CD4-positive, alpha-beta T cell treated with Interleukin-21 for 1 hour (primary cell): ENCODE results near the gene IQSEC1.
A peak's percentile ranks its signal among the peaks of the same experiment; 100 is the strongest.

Experiments used
- DNase-seq: peaks from one replicate; pipeline ENCODE4 v3.0.0-alpha.2; 2020

The IQSEC1 gene

GRCh38 chr3:12995389-12996180 is 77.6 kb downstream of the IQSEC1 start:
- DNase-seq, result no peak

- peak; percentile 87 for DNase-seq
Observed at GRCh38 chr3:12994607-12995388, 78.4 kb downstream of the IQSEC1 start.

- DNase-seq, result no peak
Observed at GRCh38 chr3:12994357-12994606, 78.9 kb downstream of the IQSEC1 start.

DNA sequence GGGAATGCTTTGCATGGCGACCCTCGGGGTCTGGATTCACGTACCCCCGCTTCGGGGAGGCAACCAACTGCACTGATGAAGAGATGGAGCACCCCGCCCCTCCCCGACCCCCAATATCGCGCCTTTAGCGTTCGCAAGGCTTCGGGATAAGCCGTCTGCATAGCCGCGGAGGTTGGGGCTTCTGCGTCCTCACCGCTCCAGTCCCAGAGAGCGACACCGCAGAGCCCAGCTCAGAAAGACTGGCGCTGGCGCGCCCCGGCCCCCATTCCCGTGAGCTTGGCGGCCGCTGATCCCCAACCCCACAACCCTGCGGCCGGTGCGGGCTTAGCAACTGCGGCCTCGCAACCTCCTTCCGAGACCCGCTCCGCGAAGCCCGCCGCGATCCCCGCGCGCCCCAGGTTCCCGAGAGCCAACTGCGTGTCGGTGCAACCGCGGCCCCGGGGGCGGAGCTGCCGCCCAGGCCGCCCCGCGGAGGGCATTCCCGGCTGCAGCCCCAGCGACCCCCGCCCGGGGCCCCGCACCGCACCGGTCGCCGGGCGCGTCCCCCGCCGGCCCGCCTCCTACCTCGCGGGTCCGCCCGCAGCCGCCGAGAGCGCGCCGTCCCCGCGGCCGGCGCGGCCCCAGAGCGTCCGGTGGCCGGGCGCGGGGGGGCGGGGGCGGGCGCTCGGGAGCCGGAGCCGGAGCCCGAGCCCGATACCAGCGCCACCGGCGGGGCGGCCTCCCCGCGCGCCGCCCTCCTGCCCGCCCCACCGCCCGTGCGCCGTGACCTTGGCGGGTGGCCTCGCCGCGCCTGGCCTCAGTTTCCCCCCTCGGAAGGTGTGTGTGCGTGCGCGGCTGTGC is 79.5 kb downstream of the IQSEC1 start:
- peak; percentile 29 for DNase-seq

DNA sequence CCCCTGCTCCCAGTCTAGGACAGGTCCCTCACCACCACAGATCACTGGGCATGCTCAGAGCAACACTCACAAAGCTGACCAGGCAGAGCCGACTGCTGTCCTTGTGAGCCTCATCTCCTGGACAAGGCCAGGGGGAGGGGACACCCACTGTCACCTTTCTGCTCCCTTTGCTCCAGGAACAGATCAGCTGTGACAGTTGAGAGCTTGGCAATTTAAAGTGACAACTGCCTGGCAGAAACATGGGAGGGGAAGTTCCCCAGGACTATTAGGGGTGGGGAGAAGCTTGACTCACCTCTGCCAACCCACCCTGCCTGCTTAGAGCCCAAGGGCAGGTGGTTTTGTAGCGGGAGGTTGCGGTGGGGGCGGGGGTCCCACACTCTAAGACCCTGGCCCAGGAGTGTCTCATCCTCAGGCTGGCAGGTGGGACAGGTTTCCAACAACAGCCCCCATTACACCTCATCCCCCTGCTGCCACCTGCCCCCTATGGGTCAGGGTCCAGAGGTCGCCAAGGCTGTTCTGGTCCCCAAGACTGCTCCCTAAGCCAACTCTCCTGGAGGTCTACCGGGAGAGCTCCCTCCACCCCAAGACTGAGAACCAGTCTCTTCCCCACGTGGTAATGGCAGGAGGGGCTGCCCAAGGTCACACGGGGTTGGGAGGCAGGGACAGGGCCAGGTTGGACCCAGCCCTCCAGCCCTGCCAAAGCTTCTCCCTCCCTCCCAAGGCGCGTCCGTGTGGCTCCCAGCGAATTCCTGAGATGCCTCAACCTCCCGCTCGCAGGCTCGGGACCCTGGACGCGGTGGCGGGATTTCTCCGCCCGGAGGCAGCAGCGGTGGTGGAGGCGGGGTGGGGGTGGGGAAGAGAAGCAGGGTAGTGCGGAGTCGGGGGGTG is 80.4 kb downstream of the IQSEC1 start:
- no peak for DNase-seq

DNA sequence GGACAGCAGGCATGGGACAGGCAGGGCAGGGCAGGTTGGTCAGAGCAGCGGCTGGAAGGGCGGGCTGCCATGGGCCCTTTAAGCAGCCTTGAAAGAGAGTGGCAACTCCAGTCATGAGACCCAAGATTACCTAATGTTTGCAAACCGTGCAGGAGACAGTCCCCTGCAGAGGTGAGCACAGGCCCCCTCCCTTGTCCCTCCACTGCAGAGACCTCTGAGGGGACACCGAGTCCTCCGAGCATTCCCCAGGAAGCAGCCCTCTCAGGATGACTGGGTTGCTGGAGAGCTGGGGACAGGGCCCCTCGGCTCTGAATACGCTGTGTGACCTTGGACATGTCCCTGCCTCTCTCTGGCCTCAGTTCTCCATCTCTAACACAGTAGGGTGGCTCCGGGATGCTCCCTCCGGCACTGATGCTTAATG is 81.4 kb downstream of the IQSEC1 start:
- DNase-seq, result no peak

DNA sequence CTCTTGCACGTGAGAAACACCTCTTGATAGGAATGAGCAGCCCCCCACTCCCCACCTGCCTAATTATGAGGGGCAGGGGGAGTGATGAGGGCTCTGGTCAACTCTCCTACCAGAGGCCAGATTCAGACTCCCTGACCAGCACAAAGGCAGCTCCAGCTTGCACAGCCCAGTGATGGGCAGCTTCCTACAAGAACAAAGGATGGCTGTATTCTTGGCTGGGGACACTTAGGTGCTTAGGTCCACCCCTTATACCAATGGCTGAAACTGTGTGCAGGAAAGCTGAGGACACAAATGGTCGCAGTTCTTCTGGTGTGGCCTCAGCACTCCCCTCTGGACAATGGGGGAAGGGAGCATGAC is 81.8 kb downstream of the IQSEC1 start:
- DNase-seq, result no peak

GRCh38 chr3:12990781-12991480 is 82.3 kb downstream of the IQSEC1 start:
- DNase-seq, result no peak

DNA sequence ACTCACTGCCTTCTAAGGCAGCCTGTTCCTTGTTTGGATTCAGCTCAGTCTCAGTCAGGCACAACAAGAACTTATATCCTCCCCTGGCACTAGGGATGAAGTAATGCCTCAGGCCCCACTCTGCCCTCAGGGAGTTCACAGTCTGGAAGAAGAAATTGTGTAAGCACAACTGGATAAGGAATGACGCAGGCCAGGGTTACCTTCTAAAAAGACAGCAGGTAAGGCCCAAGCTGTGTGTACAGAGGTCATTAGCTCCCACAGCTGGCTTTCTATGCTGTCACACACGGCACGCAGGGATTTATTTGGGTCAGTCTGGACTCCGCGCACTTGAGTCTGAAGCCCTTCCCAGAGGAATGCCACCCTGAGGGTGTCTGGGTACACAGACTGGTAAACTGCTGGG is 82.9 kb downstream of the IQSEC1 start:
- DNase-seq, result no peak

DNA sequence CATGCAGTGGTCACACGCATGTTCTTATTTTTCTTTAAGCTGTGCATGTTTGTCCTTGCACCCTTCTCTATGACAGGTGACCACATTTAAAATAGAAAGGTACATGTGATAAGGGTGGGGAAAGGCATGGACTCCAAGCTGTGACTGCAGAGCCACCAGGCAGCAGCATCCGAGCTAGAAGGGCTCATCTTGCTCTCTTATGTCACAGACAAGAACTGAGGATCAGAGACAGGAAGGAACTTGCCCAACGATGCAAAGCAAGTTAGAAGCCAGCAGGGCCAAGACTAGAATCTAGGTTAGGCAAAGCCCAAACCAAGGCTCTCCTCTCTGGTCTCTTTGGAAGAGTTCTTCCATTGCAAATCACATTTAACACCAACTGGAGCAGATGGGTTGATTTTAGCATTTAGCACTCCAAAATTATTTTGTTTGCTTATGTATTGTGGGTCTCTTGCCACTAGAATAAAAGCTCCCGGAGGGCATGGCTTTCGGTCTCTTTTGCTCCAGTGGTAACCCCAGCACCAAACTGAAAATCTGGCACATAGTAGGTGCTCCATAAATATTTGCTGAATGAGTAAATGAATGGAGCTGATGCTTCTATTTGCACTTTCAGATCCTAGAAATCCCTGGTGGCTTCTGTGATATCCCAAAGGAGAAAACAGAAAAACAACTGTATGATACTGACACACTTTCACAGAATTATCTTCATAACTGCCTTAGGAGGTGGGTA is 84.3 kb downstream of the IQSEC1 start:
- no peak for DNase-seq

GRCh38 chr3:12987602-12988001 is 85.6 kb downstream of the IQSEC1 start:
- DNase-seq, result no peak

DNA sequence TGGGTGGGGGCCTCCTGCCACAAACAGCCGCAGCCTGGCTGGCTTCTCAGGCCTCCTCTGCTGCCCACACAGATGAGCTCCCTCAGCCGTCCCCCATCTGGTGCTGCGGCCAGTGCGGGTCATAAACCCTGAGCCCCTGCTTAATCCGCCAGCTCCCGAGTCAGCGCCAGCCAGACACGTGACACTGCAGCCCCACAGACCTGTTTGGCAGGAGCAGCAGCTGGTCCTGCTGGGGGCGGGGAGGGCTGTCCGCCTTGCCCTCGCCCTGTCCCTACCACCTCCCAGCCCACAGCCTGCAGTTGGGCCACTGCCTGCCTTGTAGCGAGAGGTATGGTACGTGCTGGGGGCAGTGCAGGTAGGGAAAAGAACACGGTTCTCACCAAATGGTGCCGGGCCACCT is 86.2 kb downstream of the IQSEC1 start:
- DNase-seq, result no peak

GRCh38 chr3:12986521-12986920 is 86.7 kb downstream of the IQSEC1 start:
- DNase-seq, result no peak

DNA sequence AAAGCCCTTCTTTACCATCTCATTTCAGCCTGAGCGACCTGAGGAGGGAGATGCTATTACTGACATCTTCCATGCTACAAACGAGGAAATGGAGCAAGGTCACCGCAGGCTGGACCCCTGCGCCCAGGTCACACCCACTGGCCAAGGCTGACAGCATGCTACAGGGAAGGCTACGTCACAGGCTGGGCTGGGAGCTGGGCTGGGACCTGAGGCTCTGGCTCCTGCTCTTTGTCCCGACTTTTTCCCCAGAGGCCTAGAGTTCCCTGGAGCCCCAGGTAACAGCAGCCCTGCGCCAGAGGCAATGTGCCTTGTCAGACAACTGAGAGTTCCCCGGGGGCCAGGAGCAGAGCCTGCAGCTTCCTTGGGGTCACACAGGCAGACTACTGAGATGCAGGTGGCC is 87.2 kb downstream of the IQSEC1 start:
- DNase-seq, result no peak

DNA sequence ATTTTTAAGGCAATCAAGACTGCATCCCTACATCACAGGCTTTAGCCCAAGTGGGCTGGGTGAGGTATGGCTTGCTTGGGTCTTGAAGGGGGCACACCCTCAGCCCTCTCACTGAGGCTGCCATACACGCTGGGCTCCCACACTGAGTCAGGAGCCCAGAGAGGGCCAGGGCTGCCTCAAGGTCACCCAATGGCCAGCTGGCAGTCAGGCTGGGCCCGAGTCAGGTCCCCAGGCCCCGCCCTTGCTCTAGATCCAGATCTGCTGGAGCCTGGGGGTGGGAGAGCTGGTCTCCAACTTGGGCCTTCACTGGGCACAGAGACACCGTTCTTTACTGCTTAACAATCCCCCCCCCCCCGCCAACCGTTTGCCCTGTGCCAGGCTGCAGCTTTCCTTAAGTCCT is 88.1 kb downstream of the IQSEC1 start:
- no peak for DNase-seq

GRCh38 chr3:12984023-12984823 is 89.0 kb downstream of the IQSEC1 start:
- DNase-seq, result peak; percentile 72

- DNase-seq, result no peak
Observed at GRCh38 chr3:12983319-12983718, 89.9 kb downstream of the IQSEC1 start.

- DNase-seq, result no peak
Observed at GRCh38 chr3:12982619-12983101, 90.6 kb downstream of the IQSEC1 start.

GRCh38 chr3:12981306-12982275 is 91.6 kb downstream of the IQSEC1 start:
- DNase-seq, result no peak
